Glutamatergic neuron (in vitro differentiated cells): ENCODE data around the gene PSMD1. TPM values are rescaled to one million over a fixed set of nuclear protein-coding genes. Genes with fewer than 3 reads are reported as not detected.

Source experiments
- DNase-seq: peaks from one replicate; pipeline ENCODE4 v3.0.0; 2022
- H3K27ac Mint-ChIP-seq: one replicate; pipeline ENCODE4 v1.8.0; 2020; ENCODE audit warnings: mild to moderate bottlenecking, mixed read lengths, inconsistent platforms; ENCODE audit not compliant: unreplicated experiment
- H3K27me3 Mint-ChIP-seq: one replicate; pipeline ENCODE4 v1.8.0; 2020; ENCODE audit warnings: mild to moderate bottlenecking, moderate library complexity, mixed read lengths, inconsistent platforms; ENCODE audit not compliant: unreplicated experiment
- H3K36me3 Mint-ChIP-seq: one replicate; pipeline ENCODE4 v1.8.0; 2020; ENCODE audit warnings: mild to moderate bottlenecking, mixed read lengths, inconsistent platforms; ENCODE audit not compliant: unreplicated experiment
- H3K4me1 Mint-ChIP-seq: one replicate; pipeline ENCODE4 v1.8.0; 2020; ENCODE audit warnings: mild to moderate bottlenecking, low read depth, mixed read lengths, inconsistent platforms; ENCODE audit not compliant: unreplicated experiment
- H3K4me3 Mint-ChIP-seq: one replicate; pipeline ENCODE4 v1.8.0; 2020; ENCODE audit warnings: mild to moderate bottlenecking, mixed read lengths, inconsistent platforms; ENCODE audit not compliant: unreplicated experiment
- H3K9me3 Mint-ChIP-seq: one replicate; pipeline ENCODE4 v1.8.0; 2020; ENCODE audit warnings: mild to moderate bottlenecking, moderate library complexity, mixed read lengths, inconsistent platforms; ENCODE audit not compliant: unreplicated experiment
- total RNA-seq: library from RNA; stranded (reverse); fragmentation: NEBNext Ultra II Directional; extraction: Animal tissue kit (Norgen Biotek cat#: 25700); gene quantifications from one replicate; pipeline ENCODE4 v1.2.1, GENCODE V29; 2021; ENCODE audit not compliant: unreplicated experiment
- TF ChIP-seq, protein P1 (sequence below): fragments of 200-600 bp; sonication (generic); IDR thresholded peaks from one replicate; pipeline ENCODE4 v1.5.0; 2021; ENCODE audit not compliant: partially characterized antibody, unreplicated experiment

Gene PSMD1
- total RNA-seq, 1 donor from 2014 or later, result 126 TPM

DNA sequence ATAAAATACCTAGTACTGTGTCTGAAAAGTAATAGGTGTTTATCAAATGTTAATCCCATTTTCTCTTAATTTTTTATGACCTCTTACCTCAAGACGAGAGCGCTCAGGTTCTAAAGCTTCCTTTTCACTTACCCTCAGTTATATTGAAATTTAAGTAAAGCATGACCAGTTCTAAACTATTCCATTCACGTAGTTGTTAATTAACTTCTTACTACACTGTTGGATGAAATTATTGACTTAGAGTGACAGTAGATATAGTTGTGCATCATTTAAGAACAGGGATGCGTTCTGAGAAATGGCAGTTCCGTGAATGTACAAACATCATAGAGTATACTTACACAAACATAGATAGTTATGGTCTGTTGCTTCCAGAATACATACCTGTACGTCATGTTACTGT lies 88.2 kb downstream of the PSMD1 start:
- TF ChIP-seq, protein P1, sequence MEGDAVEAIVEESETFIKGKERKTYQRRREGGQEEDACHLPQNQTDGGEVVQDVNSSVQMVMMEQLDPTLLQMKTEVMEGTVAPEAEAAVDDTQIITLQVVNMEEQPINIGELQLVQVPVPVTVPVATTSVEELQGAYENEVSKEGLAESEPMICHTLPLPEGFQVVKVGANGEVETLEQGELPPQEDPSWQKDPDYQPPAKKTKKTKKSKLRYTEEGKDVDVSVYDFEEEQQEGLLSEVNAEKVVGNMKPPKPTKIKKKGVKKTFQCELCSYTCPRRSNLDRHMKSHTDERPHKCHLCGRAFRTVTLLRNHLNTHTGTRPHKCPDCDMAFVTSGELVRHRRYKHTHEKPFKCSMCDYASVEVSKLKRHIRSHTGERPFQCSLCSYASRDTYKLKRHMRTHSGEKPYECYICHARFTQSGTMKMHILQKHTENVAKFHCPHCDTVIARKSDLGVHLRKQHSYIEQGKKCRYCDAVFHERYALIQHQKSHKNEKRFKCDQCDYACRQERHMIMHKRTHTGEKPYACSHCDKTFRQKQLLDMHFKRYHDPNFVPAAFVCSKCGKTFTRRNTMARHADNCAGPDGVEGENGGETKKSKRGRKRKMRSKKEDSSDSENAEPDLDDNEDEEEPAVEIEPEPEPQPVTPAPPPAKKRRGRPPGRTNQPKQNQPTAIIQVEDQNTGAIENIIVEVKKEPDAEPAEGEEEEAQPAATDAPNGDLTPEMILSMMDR, result no peak
- Mint-ChIP-seq H3K4me1 (no peaks in the 10 kb centered on the region), H3K4me3 (no peak overlapping the region), H3K9me3 (no peaks in the 10 kb centered on the region), H3K27me3 (no peaks in the 10 kb centered on the region), H3K27ac (no peak overlapping the region), H3K36me3 (no peaks in the 10 kb centered on the region)
- no peak for DNase-seq

DNA sequence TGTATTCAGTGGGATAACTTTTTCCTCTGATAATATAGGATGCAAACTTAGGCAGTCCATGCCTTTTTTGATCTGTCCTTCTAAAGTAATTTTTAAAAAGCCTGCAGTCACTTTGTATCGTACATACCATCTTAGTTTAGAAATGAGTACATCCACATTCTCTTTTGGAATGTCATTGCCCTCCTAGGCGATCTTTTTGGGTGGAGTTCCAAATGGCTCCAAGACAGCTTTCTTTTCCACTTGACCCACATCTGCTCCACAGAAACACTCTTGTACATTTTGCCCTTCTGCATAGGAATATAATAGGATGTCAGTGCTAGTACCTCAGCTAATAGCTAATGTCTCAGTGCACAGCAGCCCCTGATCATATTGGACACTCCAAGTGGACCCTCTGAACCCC lies 90.0 kb downstream of the PSMD1 start:
- Mint-ChIP-seq H3K4me3 (no peak overlapping the region), H3K4me1 (no peaks in the 10 kb centered on the region), H3K27ac (no peak overlapping the region), H3K27me3 (no peaks in the 10 kb centered on the region), H3K36me3 (no peaks in the 10 kb centered on the region), H3K9me3 (no peaks in the 10 kb centered on the region)
- TF ChIP-seq, protein P1, result no peak
- DNase-seq, result no peak

DNA sequence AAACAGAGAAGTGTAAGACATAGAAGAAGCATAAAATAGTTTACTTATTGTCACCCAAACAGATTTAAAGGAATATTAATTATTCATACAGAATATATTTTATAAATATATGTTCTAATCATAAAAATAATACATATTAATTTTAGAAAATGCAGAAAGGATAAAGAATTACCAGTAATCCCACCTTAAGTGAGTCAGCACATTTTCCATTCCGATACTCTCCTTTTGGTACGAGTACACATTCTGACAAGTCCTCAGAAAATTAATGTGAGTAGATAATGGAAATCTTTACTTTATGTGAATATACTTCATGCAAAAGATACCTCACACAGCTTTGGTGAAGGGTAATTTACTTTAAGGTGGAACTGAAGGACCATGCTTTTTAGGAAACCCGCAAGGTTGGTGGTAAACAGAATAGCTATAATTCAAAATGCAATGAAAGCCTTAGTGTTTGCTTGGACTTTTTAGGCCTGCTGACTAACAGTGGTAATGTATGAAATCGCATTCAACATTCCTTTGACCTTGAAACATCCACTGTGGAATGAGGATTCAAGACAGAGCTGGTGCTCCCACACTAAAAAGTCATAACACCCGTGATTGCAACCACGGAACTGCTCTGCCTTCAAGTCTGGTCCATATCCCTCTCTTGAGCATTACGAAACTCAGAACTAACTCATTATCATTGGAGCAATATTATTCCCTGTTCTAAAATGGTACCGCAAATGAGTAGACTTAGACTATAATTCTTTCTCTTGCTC lies 96.3 kb downstream of the PSMD1 start:
- no peaks in the 10 kb centered on the region for H3K9me3 Mint-ChIP-seq
- no peaks in the 10 kb centered on the region for H3K4me1 Mint-ChIP-seq
- no peaks in the 10 kb centered on the region for H3K27me3 Mint-ChIP-seq
- H3K36me3 Mint-ChIP-seq, result no peaks in the 10 kb centered on the region
- no peak overlapping the region for H3K4me3 Mint-ChIP-seq
- H3K27ac Mint-ChIP-seq, result no peak overlapping the region
- TF ChIP-seq, protein P1, result no peak
- no peak for DNase-seq

DNA sequence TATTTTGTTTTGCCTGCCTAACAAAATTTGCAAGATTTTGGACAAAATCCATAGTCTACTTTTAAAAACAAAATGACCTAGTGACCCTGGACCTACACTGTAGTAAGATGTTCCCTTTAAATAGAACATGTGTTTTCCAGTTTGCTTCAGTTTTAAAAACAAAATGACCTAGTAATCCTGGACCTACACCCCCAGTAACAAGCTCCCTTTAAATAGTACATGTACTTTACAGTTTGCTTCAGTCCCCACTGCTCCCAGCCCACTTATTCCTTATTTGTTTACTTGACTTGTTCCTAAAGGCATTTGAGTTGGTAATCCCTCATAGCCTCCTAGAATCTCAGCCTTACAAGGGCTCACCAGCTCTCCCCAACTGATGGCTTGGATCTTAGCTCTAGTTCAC lies 102.6 kb downstream of the PSMD1 start:
- H3K36me3 Mint-ChIP-seq, result no peaks in the 10 kb centered on the region
- DNase-seq, result no peak
- H3K27me3 Mint-ChIP-seq, result no peaks in the 10 kb centered on the region
- no peak overlapping the region for H3K4me3 Mint-ChIP-seq
- no peak overlapping the region for H3K27ac Mint-ChIP-seq
- TF ChIP-seq, protein P1, result no peak
- H3K9me3 Mint-ChIP-seq, result peaks cover 2% of the 10 kb centered on the region
- H3K4me1 Mint-ChIP-seq, result no peaks in the 10 kb centered on the region

DNA sequence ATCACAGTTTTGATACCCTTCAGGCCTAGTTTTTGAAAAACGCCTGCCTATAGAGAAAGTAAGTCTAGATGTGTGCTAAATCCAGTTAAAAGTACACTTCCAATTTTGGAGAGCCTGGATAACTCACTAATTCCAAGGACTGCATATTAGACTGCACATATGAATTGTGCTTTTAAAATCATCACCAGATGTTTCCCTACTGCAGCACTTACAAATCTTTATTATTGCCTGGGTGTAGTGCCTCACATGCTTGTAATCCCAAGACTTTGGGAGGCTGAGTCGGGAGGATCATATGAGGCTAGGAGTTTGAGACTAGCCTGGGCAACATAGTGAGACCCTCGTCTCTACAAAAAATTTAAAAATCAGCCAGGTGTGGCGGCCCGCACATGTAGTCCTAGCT lies 104.0 kb downstream of the PSMD1 start:
- Mint-ChIP-seq H3K36me3 (no peaks in the 10 kb centered on the region), H3K4me3 (no peak overlapping the region), H3K27ac (no peak overlapping the region), H3K4me1 (no peaks in the 10 kb centered on the region), H3K27me3 (no peaks in the 10 kb centered on the region), H3K9me3 (peaks cover 2% of the 10 kb centered on the region)
- TF ChIP-seq, protein P1, result no peak
- DNase-seq, result no peak
